Stimulated activated naive CD4-positive, alpha-beta T cell (primary cell): Measurements from ENCODE around the gene SCN1B.

Experiments
- DNase-seq, 6 experiments: peaks; one replicate each; lab custom pipeline; 2025; lab: John Stamatoyannopoulos, UW

The SCN1B gene

GRCh38 chr19:35074426-35075201 lies 44.3 kb downstream of the SCN1B start:
- DNase-seq, result no peak

DNA sequence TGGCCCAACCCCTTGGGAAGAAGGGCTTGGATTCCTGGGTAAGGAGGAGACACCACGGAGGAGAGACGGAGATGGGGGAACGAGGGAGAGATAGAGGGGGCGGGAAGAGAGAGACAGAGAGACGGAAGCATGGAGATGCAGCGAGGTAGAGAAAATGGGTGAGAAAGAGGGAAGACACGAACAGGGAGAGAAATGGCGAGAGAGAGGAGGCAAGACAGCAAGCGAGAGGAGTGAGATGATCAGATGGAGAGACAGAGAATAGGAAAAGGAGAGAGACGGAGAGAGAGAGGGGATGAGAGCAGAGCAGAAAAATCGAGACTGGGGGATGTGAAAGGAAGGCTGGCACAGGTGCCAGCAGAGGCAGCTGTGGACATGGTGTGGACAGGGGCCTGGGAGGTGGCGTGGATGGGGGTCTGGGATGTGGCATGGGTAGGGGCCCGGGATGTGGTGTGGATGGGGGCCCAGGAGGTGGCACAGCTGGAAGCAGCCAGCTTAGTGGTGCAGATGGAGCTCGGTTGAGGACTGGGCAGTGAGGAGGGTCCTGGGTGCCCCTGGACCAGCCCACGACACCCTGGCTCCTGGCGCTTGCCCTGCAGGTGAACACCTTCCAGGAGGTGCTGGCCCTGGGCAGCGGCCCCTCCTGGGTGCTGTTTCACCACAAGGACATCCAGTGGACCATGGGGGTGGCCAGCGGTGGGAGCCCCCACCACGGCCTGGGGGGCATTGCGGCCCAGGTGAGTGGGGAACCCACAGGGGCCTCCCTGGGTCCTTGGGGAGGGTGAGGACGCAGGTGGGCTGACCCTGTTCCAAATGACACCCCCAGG lies 45.1 kb downstream of the SCN1B start:
- DNase-seq, result no peak

DNA sequence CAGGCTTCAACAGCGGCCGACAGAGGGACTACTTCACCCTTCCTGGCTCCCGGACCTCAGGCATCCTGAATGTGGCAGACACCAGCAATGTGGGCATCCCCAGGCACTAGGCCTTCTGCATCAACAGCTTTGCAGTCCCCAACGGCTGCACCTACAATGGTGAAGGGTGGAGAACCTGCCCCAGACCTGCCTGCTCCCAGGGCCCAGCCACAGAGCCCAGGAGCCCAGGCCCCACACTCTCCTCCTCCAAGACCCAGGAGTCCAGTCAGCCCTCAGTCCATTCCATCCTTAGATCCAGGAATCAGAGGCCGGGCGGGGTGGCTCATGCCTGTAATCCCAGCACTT lies 45.7 kb downstream of the SCN1B start:
- DNase-seq, result no peak

DNA sequence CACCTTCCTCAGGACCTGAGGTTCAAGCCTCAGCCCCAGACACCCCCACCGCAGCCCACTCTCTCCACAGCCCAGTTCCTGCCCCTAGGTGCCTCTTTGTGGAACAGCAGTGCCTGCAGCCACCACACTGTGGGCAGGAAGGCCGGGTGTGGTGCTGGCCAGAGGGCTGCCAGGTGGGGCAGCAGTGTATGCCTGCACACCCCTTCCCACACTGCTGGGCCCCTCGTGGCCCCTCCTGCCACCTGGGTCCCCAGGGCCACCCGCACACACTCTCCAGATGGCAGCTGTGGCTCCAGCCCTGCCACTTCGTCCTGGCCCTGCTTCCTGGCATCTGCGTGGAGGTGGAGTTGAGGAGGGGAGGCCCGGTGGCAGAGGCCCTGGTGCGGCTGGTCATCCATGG lies 46.4 kb downstream of the SCN1B start:
- DNase-seq, result no peak

- no peak for DNase-seq
Measured at GRCh38 chr19:35077411-35078223, 47.3 kb downstream of the SCN1B start.

DNA sequence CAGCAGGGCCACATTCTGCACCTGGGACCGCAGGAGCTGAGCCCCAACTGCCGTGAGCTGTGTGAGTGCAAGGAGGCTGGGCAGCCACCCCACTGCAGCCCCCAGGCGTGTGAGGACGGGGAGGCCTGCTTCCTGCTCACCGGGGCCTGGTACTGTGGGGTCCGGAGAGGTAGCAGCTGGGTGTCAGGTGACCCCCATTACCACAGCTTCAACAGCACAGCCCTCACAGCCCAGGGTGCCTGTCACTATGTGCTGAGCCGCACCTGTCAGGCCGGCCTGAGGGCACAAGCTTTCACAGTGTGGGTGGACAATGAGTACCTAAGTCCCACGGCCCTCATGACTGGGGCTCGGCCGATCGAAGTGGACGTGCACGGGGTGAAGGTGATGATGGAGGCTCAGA lies 49.6 kb downstream of the SCN1B start:
- no peak for DNase-seq

DNA sequence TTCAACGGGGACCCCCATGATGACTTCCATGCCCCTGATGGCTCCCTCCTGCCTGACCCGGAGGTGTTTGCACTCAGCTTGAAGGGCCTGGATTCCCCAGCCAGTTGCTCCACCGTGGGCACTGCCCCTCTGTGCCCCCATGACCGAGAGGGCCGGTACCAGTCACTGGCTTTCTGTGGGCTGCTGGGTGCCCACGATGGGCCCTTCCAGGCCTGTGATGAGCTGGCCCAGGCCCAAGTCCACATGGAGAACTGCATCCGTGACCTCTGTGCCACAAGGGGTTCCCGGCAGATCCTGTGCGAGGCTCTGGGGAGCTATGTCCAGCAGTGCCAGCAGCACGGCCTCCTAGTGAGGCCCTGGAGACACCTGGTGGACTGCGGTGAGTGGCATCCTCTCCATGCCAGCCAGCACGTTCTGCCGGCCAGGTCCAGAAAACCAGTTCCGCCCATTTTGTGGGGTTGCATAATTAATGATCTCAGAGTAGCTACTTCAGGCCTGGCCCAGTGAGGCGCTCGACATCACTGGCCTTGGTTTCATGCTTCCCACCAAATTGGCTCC lies 50.4 kb downstream of the SCN1B start:
- DNase-seq, result no peak

DNA sequence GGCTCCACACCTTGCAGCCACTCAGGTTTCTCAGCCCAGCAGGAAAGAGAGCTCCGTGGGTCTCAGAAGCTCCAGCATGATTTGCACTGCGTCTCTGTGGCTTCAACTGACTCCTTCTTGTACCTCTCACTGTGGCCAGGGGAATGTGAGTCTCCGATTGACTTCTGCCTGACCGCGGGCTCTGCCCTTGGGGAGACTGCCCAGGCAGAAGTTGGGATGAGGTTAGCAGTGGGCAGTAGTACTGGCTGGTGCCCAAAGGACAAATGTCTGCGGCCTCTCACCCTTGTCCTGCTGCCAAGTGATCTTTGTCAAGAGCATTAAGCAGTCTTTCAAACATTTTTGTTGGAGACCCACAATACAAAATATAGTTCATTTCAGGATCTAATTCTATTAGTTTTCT lies 50.9 kb downstream of the SCN1B start:
- DNase-seq, result no peak

GRCh38 chr19:35083691-35084508 lies 53.6 kb downstream of the SCN1B start:
- no peak for DNase-seq

DNA sequence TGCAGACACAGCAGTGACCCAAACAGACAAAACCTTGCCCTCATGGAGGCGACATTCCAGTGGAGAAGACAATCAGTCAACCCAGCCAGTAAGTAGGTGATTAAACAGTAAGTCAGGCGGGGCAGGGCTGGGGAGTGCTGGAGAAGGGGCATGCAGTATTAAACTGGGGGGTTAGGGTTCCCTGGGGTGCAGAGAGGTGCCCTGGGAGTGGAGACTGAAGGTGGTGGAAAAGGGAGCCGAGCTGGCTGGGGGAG lies 54.2 kb downstream of the SCN1B start:
- DNase-seq, result no peak

- no peak for DNase-seq
Measured at GRCh38 chr19:35085947-35086346, 55.7 kb downstream of the SCN1B start.

DNA sequence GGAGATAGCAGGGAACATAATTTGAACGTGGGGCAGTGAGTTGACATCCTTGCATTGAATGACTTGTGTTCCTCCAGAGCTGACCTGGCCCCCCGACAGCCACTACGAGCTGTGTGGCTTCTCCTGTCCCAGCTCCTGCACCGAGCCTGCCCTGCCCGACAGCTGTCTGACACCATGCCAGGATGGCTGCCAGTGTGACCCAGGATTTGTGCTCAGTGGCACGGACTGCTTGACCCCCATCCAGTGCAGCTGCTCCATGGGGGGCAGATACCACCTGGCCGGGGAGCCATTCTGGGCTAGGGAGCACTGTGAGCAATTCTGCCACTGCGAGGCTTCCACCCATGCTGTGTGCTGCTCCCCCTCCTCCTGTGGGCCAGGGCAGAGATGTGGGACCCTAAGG lies 56.2 kb downstream of the SCN1B start:
- no peak for DNase-seq

GRCh38 chr19:35087393-35087792 lies 57.1 kb downstream of the SCN1B start:
- DNase-seq, result no peak

- no peak for DNase-seq
Measured at GRCh38 chr19:35088131-35088913, 58.1 kb downstream of the SCN1B start.

- DNase-seq, result no peak
Measured at GRCh38 chr19:35089554-35089953, 59.3 kb downstream of the SCN1B start.
